Thyroid gland (tissue), 4 donors: ENCODE results near the gene CCL24.

Source experiments
- POLR2A ChIP-seq, 2 donors: fragments of 450-650 bp; IDR thresholded peaks; one replicate each; pipeline ENCODE4 v1.6.1; 2017; ENCODE audit warnings: antibody characterized with exemption in 2 of 2, mild to moderate bottlenecking in 2 of 2, moderate library complexity in 1 of 2
- TF ChIP-seq, protein P1 (sequence below), 6 experiments: fragments of 200-600 bp in 3 of 6; fragments of 450-650 bp in 3 of 6; sonication (generic) in 3 of 6; IDR thresholded peaks; one replicate each; pipeline ENCODE4 v1.5.1; 2016 to 2019; ENCODE audit warnings: antibody characterized with exemption in 6 of 6, mild to moderate bottlenecking in 2 of 6, inconsistent platforms in 1 of 6, moderate library complexity in 1 of 6

DNA sequence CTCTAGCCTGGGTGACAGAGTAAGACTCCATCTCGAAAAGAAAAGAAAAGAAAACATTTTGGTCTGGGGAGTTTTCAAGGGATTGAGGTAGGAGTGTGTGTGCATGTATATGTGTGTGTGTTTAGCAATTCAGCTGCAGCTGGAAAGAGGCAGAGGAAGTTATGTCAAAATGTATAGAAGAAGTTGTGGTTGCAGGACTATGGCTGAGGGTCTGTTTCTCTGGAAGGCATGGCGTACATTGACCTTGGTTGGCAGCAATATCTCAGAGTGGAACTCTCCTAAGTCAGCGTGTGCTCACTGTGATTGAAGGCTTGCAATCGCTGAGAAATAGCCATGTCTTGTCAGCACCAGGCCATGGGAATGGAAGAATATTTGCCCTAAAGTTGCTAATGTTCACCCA, 36.6 kb upstream of the CCL24 start:
- TF ChIP-seq, protein P1, sequence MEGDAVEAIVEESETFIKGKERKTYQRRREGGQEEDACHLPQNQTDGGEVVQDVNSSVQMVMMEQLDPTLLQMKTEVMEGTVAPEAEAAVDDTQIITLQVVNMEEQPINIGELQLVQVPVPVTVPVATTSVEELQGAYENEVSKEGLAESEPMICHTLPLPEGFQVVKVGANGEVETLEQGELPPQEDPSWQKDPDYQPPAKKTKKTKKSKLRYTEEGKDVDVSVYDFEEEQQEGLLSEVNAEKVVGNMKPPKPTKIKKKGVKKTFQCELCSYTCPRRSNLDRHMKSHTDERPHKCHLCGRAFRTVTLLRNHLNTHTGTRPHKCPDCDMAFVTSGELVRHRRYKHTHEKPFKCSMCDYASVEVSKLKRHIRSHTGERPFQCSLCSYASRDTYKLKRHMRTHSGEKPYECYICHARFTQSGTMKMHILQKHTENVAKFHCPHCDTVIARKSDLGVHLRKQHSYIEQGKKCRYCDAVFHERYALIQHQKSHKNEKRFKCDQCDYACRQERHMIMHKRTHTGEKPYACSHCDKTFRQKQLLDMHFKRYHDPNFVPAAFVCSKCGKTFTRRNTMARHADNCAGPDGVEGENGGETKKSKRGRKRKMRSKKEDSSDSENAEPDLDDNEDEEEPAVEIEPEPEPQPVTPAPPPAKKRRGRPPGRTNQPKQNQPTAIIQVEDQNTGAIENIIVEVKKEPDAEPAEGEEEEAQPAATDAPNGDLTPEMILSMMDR (IDR thresholded peaks at IDR 0.05), result no peak
- TF ChIP-seq POLR2A (IDR thresholded peaks at IDR 0.05), result no peak
